Endothelial cell of umbilical vein (primary cell): ENCODE results near the gene FLRT1. TPM values are rescaled to one million over a fixed set of nuclear protein-coding genes. Genes with fewer than 3 reads are reported as not detected.

Experiments
- BruUV-seq: library from RNA; stranded (reverse); fragments of 400-500 nt; replicated peaks from 2 replicates; lab custom pipeline; 2021; lab: Mats Ljungman, UMichigan
- CTCF ChIA-PET: fragments of 300-600, 350-600 bp; sonication (Branson Sonifier 250); formaldehyde crosslinking; loops from one replicate; lab custom pipeline; 2021; ENCODE audit warnings: antibody characterized with exemption, inconsistent platforms; lab: Charles Lee
- POLR2A ChIA-PET: fragments of 300-600, 350-600 bp; sonication (Branson Sonifier 250); formaldehyde crosslinking; loops from one replicate; lab custom pipeline; 2021; ENCODE audit warnings: antibody characterized with exemption, inconsistent platforms; lab: Charles Lee
- DNase-seq: peaks from one replicate; pipeline ENCODE4 v3.0.0-alpha.2; 2011; ENCODE audit warnings: low read depth, low spot score
- FAIRE-seq: peaks from 2 replicates; lab custom pipeline; 2011; peaks lifted over from hg19 to GRCh38; lab: Jason Lieb, UNC
- H2AFZ ChIP-seq: 2 replicates; pipeline ENCODE4 v1.6.0; 2012; ENCODE audit warnings: low read depth, low read length, control low read depth, inconsistent platforms
- H3K27ac ChIP-seq: 2 replicates; pipeline ENCODE4 v1.5.1; 2011; ENCODE audit warnings: low read depth, mild to moderate bottlenecking, control low read depth, low read length, moderate library complexity; ENCODE audit not compliant: insufficient read depth
- H3K27me3 ChIP-seq, 2 experiments: 2 replicates each; pipeline versions ENCODE4 v1.6.0 to v1.6.1; 2011; ENCODE audit warnings: low read length in 2 of 2, mixed read lengths in 1 of 2; ENCODE audit not compliant: control insufficient read depth in 2 of 2, insufficient read depth in 2 of 2
- H3K36me3 ChIP-seq, 2 experiments: 2 replicates in 1 of 2; 3 replicates in 1 of 2; pipeline ENCODE4 v1.5.1; 2011; ENCODE audit warnings: low read length in 2 of 2, mild to moderate bottlenecking in 1 of 2, moderate library complexity in 1 of 2; ENCODE audit not compliant: control insufficient read depth in 2 of 2, insufficient read depth in 2 of 2; ENCODE audit errors: extremely low read depth in 1 of 2
- H3K4me1 ChIP-seq: 3 replicates; pipeline ENCODE4 v1.5.1; 2011; ENCODE audit warnings: mild to moderate bottlenecking, low read length; ENCODE audit not compliant: control insufficient read depth, insufficient read depth; ENCODE audit errors: extremely low read depth
- H3K4me2 ChIP-seq: 2 replicates; pipeline ENCODE4 v1.6.1; 2011; ENCODE audit warnings: low read length, control low read depth, mixed read lengths; ENCODE audit not compliant: insufficient read depth
- H3K4me3 ChIP-seq, 3 experiments: fragments of 200-600 bp in 1 of 3; sonication (generic), shearing (Covaris generic) in 1 of 3; replicated peaks in 1 of 3; 2 replicates each; pipeline ENCODE4 v1.5.1; 2011 to 2016; ENCODE audit warnings: control low read depth in 3 of 3, low read length in 3 of 3, mild to moderate bottlenecking in 2 of 3, inconsistent platforms in 1 of 3, low read depth in 1 of 3, moderate library complexity in 1 of 3; ENCODE audit not compliant: insufficient read depth in 1 of 3
- H3K79me2 ChIP-seq: 2 replicates; pipeline ENCODE4 v1.6.0; 2012; ENCODE audit warnings: low read length, inconsistent platforms; ENCODE audit not compliant: control insufficient read depth, insufficient read depth
- H3K9ac ChIP-seq: replicated peaks from 2 replicates; pipeline ENCODE3; 2011; ENCODE audit warnings: low read length, control low read depth; ENCODE audit not compliant: insufficient read depth; ENCODE audit errors: extremely low read depth
- H3K9me1 ChIP-seq: replicated peaks from 3 replicates; pipeline ENCODE4 v1.6.0; 2011; ENCODE audit warnings: mild to moderate bottlenecking, low read length; ENCODE audit not compliant: control insufficient read depth, insufficient read depth; ENCODE audit errors: extremely low read depth
- H3K9me3 ChIP-seq: replicated peaks from 2 replicates; pipeline ENCODE4 v1.5.1; 2012; ENCODE audit warnings: low read length, inconsistent platforms; ENCODE audit not compliant: control insufficient read depth, insufficient read depth
- H4K20me1 ChIP-seq: replicated peaks from 2 replicates; pipeline ENCODE3; 2011; ENCODE audit warnings: mild to moderate bottlenecking, low read length; ENCODE audit not compliant: control insufficient read depth, insufficient read depth; ENCODE audit errors: extremely low read depth
- EZH2 ChIP-seq: IDR thresholded peaks from 2 replicates; pipeline ENCODE4 v1.6.1; 2012; ENCODE audit warnings: borderline replicate concordance, low read depth, mild to moderate bottlenecking, moderate library complexity, low read length, inconsistent platforms; ENCODE audit not compliant: severe bottlenecking
- FOS ChIP-seq: IDR thresholded peaks from 2 replicates; pipeline ENCODE4 v1.6.1; 2011; ENCODE audit warnings: mild to moderate bottlenecking, low read length, moderate library complexity, borderline replicate concordance; ENCODE audit not compliant: insufficient read depth
- GATA2 ChIP-seq: IDR thresholded peaks from 2 replicates; pipeline ENCODE4 v1.7.0; 2011; ENCODE audit warnings: low read depth, mild to moderate bottlenecking, moderate library complexity, mixed read lengths, low read length; ENCODE audit not compliant: insufficient read length, insufficient read depth
- JUN ChIP-seq: IDR thresholded peaks from 2 replicates; pipeline ENCODE4 v1.6.1; 2011; ENCODE audit warnings: borderline replicate concordance, low read depth; ENCODE audit not compliant: insufficient read length, insufficient read depth
- MAX ChIP-seq: IDR thresholded peaks from 2 replicates; pipeline ENCODE4 v1.6.1; 2011; ENCODE audit not compliant: insufficient read depth, insufficient read length
- MYC ChIP-seq: IDR thresholded peaks from one replicate; pipeline ENCODE4 v1.6.1; 2011; ENCODE audit warnings: mild to moderate bottlenecking, low read depth, low read length
- POLR2A ChIP-seq: IDR thresholded peaks from 2 replicates; pipeline ENCODE4 v1.6.1; 2012; ENCODE audit warnings: low read depth, mild to moderate bottlenecking, control low read depth, low read length
- POLR2AphosphoS5 ChIP-seq: IDR thresholded peaks from 2 replicates; pipeline ENCODE4 v1.6.1; 2012; ENCODE audit warnings: low read depth, mild to moderate bottlenecking, control low read depth, low read length, moderate library complexity; ENCODE audit not compliant: insufficient read depth
- dilution Hi-C: fragments of 300-500 bp; cut with MboI; formaldehyde crosslinking; loops from one replicate; pipeline ENCODE4 v1.15.0; 2019; ENCODE audit warnings: low sequenced_read_pairs; ENCODE audit not compliant: extremely low pct_ligation_motif_present
- intact Hi-C: fragments of 100-400 bp; cut with micrococcal nuclease; formaldehyde crosslinking; loops from one replicate; pipeline ENCODE4 v1.10.0; 2022
- polyA plus RNA-seq, 4 experiments: library from polyadenylated mRNA; depleted of rRNA in 3 of 4; stranded (reverse) in 3 of 4; unstranded in 1 of 4; fragments of >200 nt; gene quantifications; 2 replicates each; pipeline versions ENCODE4 v1.2.1 to v1.2.3, GENCODE V29; 2011 to 2012; ENCODE audit warnings: missing spikeins in 1 of 4
- total RNA-seq: library from RNA; stranded (reverse); gene quantifications from 2 replicates; pipeline ENCODE4 v1.2.3, GENCODE V29; 2021
- TF ChIP-seq, protein P1 (sequence below), 2 donors: IDR thresholded peaks; 1 replicate in 1 of 2; 2 replicates in 1 of 2; pipeline ENCODE4 v1.5.1; 2011; ENCODE audit warnings: low read length in 2 of 2, mild to moderate bottlenecking in 2 of 2, moderate library complexity in 2 of 2, control low read depth in 1 of 2, inconsistent platforms in 1 of 2, low read depth in 1 of 2; ENCODE audit not compliant: insufficient read depth in 1 of 2; ENCODE audit errors: extremely low read depth in 1 of 2

Gene FLRT1
- total and polyA plus RNA-seq, 2 donors (not counting 3 experiments of a cell fraction or from before 2014, with no cell fraction given), result not detected

DNA sequence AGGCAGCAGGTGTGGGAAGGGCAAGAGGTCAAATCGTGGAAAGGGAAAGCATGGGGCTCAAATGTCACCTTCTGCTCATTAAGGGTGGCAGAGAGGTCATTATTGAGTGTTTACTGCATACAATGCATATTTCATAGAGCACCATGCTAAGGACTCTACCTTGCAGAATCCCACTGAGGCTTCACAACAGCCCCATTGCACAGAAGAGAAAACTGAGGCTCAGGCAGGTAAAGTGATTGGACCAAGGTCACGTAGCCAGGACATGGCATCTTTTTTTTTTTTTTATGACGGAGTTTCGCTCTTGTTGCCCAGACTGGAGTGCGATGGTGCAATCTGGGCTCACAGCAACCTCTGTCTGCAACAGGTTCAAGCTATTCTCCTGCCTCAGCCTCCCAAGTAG, 7.8 kb downstream of the FLRT1 start:
- H3K27me3 ChIP-seq, result no peaks in the 10 kb centered on the region
- H3K27ac ChIP-seq, result no peak overlapping the region
- no peak overlapping the region for H3K4me3 ChIP-seq
- H3K36me3 ChIP-seq, result no peaks in the 10 kb centered on the region
- no peak for FAIRE-seq
- H3K9ac ChIP-seq, result no peak overlapping the region
- H3K4me1 ChIP-seq, result no peaks in the 10 kb centered on the region
- BruUV-seq, result no TSS peak
- no peak overlapping the region for H2AFZ ChIP-seq
- H3K9me1 ChIP-seq, result no peaks in the 10 kb centered on the region
- DNase-seq, result no peak
- intact Hi-C loops, result no loop called here
- CTCF ChIA-PET, result no interaction called here
- dilution Hi-C loops, result no loop called here
- POLR2A ChIA-PET, result no interaction called here
- no peaks in the 10 kb centered on the region for H4K20me1 ChIP-seq
- H3K9me3 ChIP-seq, result no peaks in the 10 kb centered on the region
- no peak overlapping the region for H3K4me2 ChIP-seq
- no peaks in the 10 kb centered on the region for H3K79me2 ChIP-seq
- TF ChIP-seq MYC, result no peak
- TF ChIP-seq, protein P1, sequence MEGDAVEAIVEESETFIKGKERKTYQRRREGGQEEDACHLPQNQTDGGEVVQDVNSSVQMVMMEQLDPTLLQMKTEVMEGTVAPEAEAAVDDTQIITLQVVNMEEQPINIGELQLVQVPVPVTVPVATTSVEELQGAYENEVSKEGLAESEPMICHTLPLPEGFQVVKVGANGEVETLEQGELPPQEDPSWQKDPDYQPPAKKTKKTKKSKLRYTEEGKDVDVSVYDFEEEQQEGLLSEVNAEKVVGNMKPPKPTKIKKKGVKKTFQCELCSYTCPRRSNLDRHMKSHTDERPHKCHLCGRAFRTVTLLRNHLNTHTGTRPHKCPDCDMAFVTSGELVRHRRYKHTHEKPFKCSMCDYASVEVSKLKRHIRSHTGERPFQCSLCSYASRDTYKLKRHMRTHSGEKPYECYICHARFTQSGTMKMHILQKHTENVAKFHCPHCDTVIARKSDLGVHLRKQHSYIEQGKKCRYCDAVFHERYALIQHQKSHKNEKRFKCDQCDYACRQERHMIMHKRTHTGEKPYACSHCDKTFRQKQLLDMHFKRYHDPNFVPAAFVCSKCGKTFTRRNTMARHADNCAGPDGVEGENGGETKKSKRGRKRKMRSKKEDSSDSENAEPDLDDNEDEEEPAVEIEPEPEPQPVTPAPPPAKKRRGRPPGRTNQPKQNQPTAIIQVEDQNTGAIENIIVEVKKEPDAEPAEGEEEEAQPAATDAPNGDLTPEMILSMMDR (IDR thresholded peaks at IDR 0.05; ENCODE audit: extremely low read depth in 1 of 2, insufficient read depth in 1 of 2, low read depth in 1 of 2, low read length in 2 of 2), result no peak
- TF ChIP-seq FOS, result no peak
- no peak for TF ChIP-seq POLR2A
- no peak for TF ChIP-seq GATA2
- no peak for TF ChIP-seq EZH2
- no peak for TF ChIP-seq MAX
- no peak for TF ChIP-seq POLR2AphosphoS5
- TF ChIP-seq JUN, result no peak
